GM11168 (cell line): Measurements from ENCODE around the gene OR2K2.

Experiments
- in situ Hi-C: fragments of 300-500 bp; cut with MboI; formaldehyde crosslinking; loops from one replicate; pipeline ENCODE4 v1.12.0; 2022; ENCODE audit warnings: low sequenced_read_pairs; ENCODE audit not compliant: unreplicated experiment

OR2K2 gene

GRCh38 chr9:111298731-111299598 lies 31.1 kb downstream of the OR2K2 start:
- in situ Hi-C loops: loop anchor here (5.0 to 25.0 kb wide), 2 partner anchors 657 to 862 kb away; no protein-coding TSS in a partner anchor

GRCh38 chr9:111298111-111298510 lies 31.9 kb downstream of the OR2K2 start:
- in situ Hi-C loops: loop anchor here (5.0 to 25.0 kb wide), 2 partner anchors 656 to 861 kb away; no protein-coding TSS in a partner anchor

- in situ Hi-C loops: loop anchor here (5.0 to 25.0 kb wide), 2 partner anchors 655 to 860 kb away; no protein-coding TSS in a partner anchor
Measured at GRCh38 chr9:111297066-111297824, 32.8 kb downstream of the OR2K2 start.

- in situ Hi-C loops: loop anchor here (5.0 to 25.0 kb wide), 2 partner anchors 653 to 858 kb away; no protein-coding TSS in a partner anchor
Measured at GRCh38 chr9:111294691-111295451, 35.2 kb downstream of the OR2K2 start.

- in situ Hi-C loops: loop anchor here (25.0 kb wide), 1 partner anchor 850 kb away; no protein-coding TSS in a partner anchor
Measured at GRCh38 chr9:111287127-111287526, 42.9 kb downstream of the OR2K2 start.

GRCh38 chr9:111284703-111285102 lies 45.3 kb downstream of the OR2K2 start:
- in situ Hi-C loops: loop anchor here (25.0 kb wide), 1 partner anchor 847 kb away; no protein-coding TSS in a partner anchor

GRCh38 chr9:111282845-111283244 lies 47.2 kb downstream of the OR2K2 start:
- in situ Hi-C loops: loop anchor here (25.0 kb wide), 1 partner anchor 846 kb away; no protein-coding TSS in a partner anchor

- in situ Hi-C loops: loop anchor here (25.0 kb wide), 1 partner anchor 843 kb away; no protein-coding TSS in a partner anchor
Measured at GRCh38 chr9:111280795-111281194, 49.2 kb downstream of the OR2K2 start.
